GM23338 (cell line): ENCODE data around the gene TXNL4A. TPM values are rescaled to one million over a fixed set of nuclear protein-coding genes. Genes with fewer than 3 reads are reported as not detected.

ENCODE experiments used
- ATAC-seq: fragments of 200-7000 bp; cut with Tn5 transposase; 3 replicates; pipeline ENCODE4 v1.9.1; 2020
- DNase-seq: peaks from one replicate; pipeline ENCODE4 v3.0.0-alpha.2; 2015; ENCODE audit warnings: low spot score
- H2AFZ ChIP-seq: fragments of 200-600 bp; sonication (generic); 2 replicates; pipeline ENCODE4 v1.8.0; 2016; ENCODE audit warnings: antibody characterized with exemption, mild to moderate bottlenecking, moderate library complexity
- H3F3A ChIP-seq: fragments of 200-600 bp; sonication (generic); replicated peaks from 2 replicates; pipeline ENCODE4 v1.8.0; 2017; ENCODE audit warnings: antibody characterized with exemption, mixed run types, low read depth
- H3K27ac ChIP-seq: fragments of 200-600 bp; sonication (generic); 2 replicates; pipeline ENCODE4 v1.6.1; 2016; ENCODE audit warnings: low read depth
- H3K27me3 ChIP-seq: fragments of 200-600 bp; sonication (generic); 2 replicates; pipeline ENCODE4 v1.8.0; 2016; ENCODE audit warnings: mild to moderate bottlenecking, mixed run types, moderate library complexity; ENCODE audit not compliant: insufficient read depth
- H3K36me3 ChIP-seq: fragments of 200-600 bp; sonication (generic); 2 replicates; pipeline ENCODE4 v1.8.0; 2016; ENCODE audit warnings: mild to moderate bottlenecking; ENCODE audit not compliant: insufficient read depth
- H3K4me1 ChIP-seq: fragments of 200-600 bp; sonication (generic); 2 replicates; pipeline ENCODE4 v1.8.0; 2016; ENCODE audit warnings: mild to moderate bottlenecking, moderate library complexity; ENCODE audit not compliant: insufficient read depth
- H3K4me2 ChIP-seq: fragments of 200-600 bp; sonication (generic); 2 replicates; pipeline ENCODE4 v1.7.1; 2017; ENCODE audit warnings: mixed run types
- H3K4me3 ChIP-seq: fragments of 200-600 bp; sonication (generic); 2 replicates; pipeline ENCODE4 v1.6.1; 2016; ENCODE audit warnings: mixed run types
- H3K79me2 ChIP-seq: fragments of 200-600 bp; sonication (generic); replicated peaks from 2 replicates; pipeline ENCODE4 v1.8.0; 2017; ENCODE audit warnings: mild to moderate bottlenecking; ENCODE audit not compliant: insufficient read depth
- H3K9me2 ChIP-seq: fragments of 200-600 bp; sonication (generic); 2 replicates; pipeline ENCODE4 v1.8.0; 2017; ENCODE audit not compliant: insufficient read depth
- H4K20me1 ChIP-seq: fragments of 200-600 bp; sonication (generic); replicated peaks from 2 replicates; pipeline ENCODE4 v1.8.0; 2017; ENCODE audit warnings: mild to moderate bottlenecking; ENCODE audit not compliant: insufficient read depth
- H3K27ac Mint-ChIP-seq: 2 replicates; pipeline ENCODE4 v1.8.0; 2020; ENCODE audit warnings: inconsistent platforms, mild to moderate bottlenecking, moderate library complexity, mixed read lengths
- H3K27me3 Mint-ChIP-seq: 3 replicates; pipeline ENCODE4 v1.8.0; 2022; ENCODE audit warnings: low read depth, mild to moderate bottlenecking, moderate library complexity, mixed read lengths, inconsistent platforms; ENCODE audit not compliant: insufficient read depth, poor library complexity
- H3K36me3 Mint-ChIP-seq: 3 replicates; pipeline ENCODE4 v1.8.0; 2021; ENCODE audit warnings: low read depth, mild to moderate bottlenecking, inconsistent platforms, moderate library complexity, mixed read lengths
- H3K4me1 Mint-ChIP-seq: 3 replicates; pipeline ENCODE4 v1.8.0; 2020; ENCODE audit warnings: mild to moderate bottlenecking, inconsistent platforms, mixed read lengths
- H3K4me3 Mint-ChIP-seq: 3 replicates; pipeline ENCODE4 v1.8.0; 2021; ENCODE audit warnings: moderate library complexity, mild to moderate bottlenecking, inconsistent platforms, mixed read lengths
- H3K9me3 Mint-ChIP-seq: 3 replicates; pipeline ENCODE4 v1.8.0; 2020; ENCODE audit warnings: moderate library complexity, mild to moderate bottlenecking, inconsistent platforms, mixed read lengths
- CREB1 ChIP-seq: fragments of 250-450 bp; sonication (Bioruptor Pico); IDR thresholded peaks from 2 replicates; pipeline ENCODE4 v1.5.0; 2020; ENCODE audit warnings: low read depth, mild to moderate bottlenecking, moderate library complexity
- EZH2 ChIP-seq: fragments of 200-600 bp; sonication (generic); IDR thresholded peaks from one replicate; pipeline ENCODE4 v1.8.0; 2017; ENCODE audit warnings: antibody characterized with exemption, mild to moderate bottlenecking, low read depth; ENCODE audit not compliant: unreplicated experiment
- EZH2phosphoT487 ChIP-seq: fragments of 200-600 bp; sonication (generic); IDR thresholded peaks from one replicate; pipeline ENCODE4 v1.8.1; 2018; ENCODE audit warnings: antibody characterized with exemption; ENCODE audit not compliant: unreplicated experiment
- JUNB ChIP-seq: IDR thresholded peaks from one replicate; pipeline ENCODE4 v1.6.1; 2016; ENCODE audit warnings: antibody characterized with exemption; ENCODE audit not compliant: unreplicated experiment
- NANOG ChIP-seq: IDR thresholded peaks from 2 replicates; pipeline ENCODE4 v1.6.1; 2016; ENCODE audit warnings: antibody characterized with exemption, borderline replicate concordance
- POLR2AphosphoS5 ChIP-seq: IDR thresholded peaks from 2 replicates; pipeline ENCODE4 v1.6.1; 2016; ENCODE audit warnings: antibody characterized with exemption, low read depth
- STAT1 ChIP-seq: IDR thresholded peaks from one replicate; pipeline ENCODE4 v1.6.1; 2016; ENCODE audit warnings: antibody characterized with exemption; ENCODE audit not compliant: unreplicated experiment
- ZNF114 ChIP-seq: fragments of 250-450 bp; sonication (Bioruptor Pico); IDR thresholded peaks from 2 replicates; pipeline ENCODE4 v1.5.0; 2020; ENCODE audit warnings: mild to moderate bottlenecking, moderate library complexity
- ZNF331 ChIP-seq: fragments of 250-450 bp; sonication (Bioruptor Pico); IDR thresholded peaks from 2 replicates; pipeline ENCODE4 v1.5.0; 2020; ENCODE audit warnings: low read depth, mild to moderate bottlenecking, moderate library complexity
- polyA plus RNA-seq: library from polyadenylated mRNA; unstranded; fragments of >200 nt; fragmentation: Nextera tagmentation; extraction: Ambion mirVana; gene quantifications from 2 replicates; pipeline ENCODE4 v1.2.1, GENCODE V29; 2016
- total RNA-seq: library from RNA; depleted of rRNA; stranded (reverse); fragments of >200 nt; shearing (Covaris generic); gene quantifications from 2 replicates; pipeline ENCODE4 v1.2.3, GENCODE V29; 2014
- TF ChIP-seq, protein P1 (sequence below), 2 experiments: fragments of 200-600 bp in 1 of 2; sonication (generic) in 1 of 2; conservative IDR thresholded peaks; 2 replicates each; pipeline versions ENCODE4 v1.5.1 to v1.6.1; 2016 to 2017; ENCODE audit warnings: antibody characterized with exemption in 2 of 2, low read depth in 2 of 2, mild to moderate bottlenecking in 2 of 2, moderate library complexity in 1 of 2
- TF ChIP-seq, protein P2 (sequence below): fragments of 250-450 bp; sonication (Bioruptor Pico); IDR thresholded peaks from 2 replicates; pipeline ENCODE4 v1.5.0; 2020; ENCODE audit warnings: mild to moderate bottlenecking, moderate library complexity
- TF ChIP-seq, protein P3 (sequence below): IDR thresholded peaks from 2 replicates; pipeline ENCODE4 v1.6.1; 2016; ENCODE audit warnings: antibody characterized with exemption
- TF ChIP-seq, protein P4 (sequence below): IDR thresholded peaks from one replicate; pipeline ENCODE4 v1.6.1; 2018; ENCODE audit warnings: antibody characterized with exemption; ENCODE audit not compliant: unreplicated experiment

Gene TXNL4A
- total and polyA plus RNA-seq, 2 experiments from 2014 or later: 51.0 to 271 TPM

DNA sequence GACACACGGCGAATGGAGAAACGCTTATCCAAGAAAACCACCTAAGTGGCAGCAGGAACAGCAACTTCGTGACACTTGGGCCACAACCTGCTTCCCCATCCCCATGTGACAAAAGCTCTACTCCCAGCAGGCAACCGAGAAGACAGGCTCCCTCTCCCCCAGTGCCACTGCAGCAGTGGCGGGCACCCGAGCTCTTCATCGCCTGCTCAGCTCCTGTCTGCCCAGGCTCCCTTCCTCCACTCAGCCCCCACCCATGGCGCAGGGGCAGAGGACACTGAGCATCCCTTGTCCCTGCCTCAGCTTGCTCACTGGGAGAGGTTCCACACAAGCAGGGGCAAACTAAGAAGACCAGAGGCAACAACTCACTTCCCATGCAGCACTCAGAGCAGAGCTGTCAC is 59.8 kb downstream of the TXNL4A start:
- ATAC-seq: no peak
- Histone ChIP-seq H3F3A (no peaks in the 10 kb centered on the region), H3K4me1 (no peaks in the 10 kb centered on the region), H3K27me3 (no peaks in the 10 kb centered on the region), H3K4me3 (no peak overlapping the region), H3K36me3 (peaks cover 4% of the 10 kb centered on the region; the same call in 1 of the 2 replicates), H4K20me1 (no peaks in the 10 kb centered on the region), H2AFZ (no peak overlapping the region), H3K79me2 (peaks cover 12% of the 10 kb centered on the region), H3K9me2 (no peaks in the 10 kb centered on the region), H3K27ac (no peak overlapping the region), H3K4me2 (no peak overlapping the region)
- DNase-seq: no peak
- Mint-ChIP-seq H3K4me3 (no peak overlapping the region), H3K27me3 (peaks cover 7% of the 10 kb centered on the region), H3K4me1 (peaks cover 13% of the 10 kb centered on the region), H3K27ac (no peak overlapping the region), H3K36me3 (peaks cover 25% of the 10 kb centered on the region), H3K9me3 (peaks cover 27% of the 10 kb centered on the region)
- TF ChIP-seq, protein P1, sequence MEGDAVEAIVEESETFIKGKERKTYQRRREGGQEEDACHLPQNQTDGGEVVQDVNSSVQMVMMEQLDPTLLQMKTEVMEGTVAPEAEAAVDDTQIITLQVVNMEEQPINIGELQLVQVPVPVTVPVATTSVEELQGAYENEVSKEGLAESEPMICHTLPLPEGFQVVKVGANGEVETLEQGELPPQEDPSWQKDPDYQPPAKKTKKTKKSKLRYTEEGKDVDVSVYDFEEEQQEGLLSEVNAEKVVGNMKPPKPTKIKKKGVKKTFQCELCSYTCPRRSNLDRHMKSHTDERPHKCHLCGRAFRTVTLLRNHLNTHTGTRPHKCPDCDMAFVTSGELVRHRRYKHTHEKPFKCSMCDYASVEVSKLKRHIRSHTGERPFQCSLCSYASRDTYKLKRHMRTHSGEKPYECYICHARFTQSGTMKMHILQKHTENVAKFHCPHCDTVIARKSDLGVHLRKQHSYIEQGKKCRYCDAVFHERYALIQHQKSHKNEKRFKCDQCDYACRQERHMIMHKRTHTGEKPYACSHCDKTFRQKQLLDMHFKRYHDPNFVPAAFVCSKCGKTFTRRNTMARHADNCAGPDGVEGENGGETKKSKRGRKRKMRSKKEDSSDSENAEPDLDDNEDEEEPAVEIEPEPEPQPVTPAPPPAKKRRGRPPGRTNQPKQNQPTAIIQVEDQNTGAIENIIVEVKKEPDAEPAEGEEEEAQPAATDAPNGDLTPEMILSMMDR (conservative IDR thresholded peaks at IDR 0.05; ENCODE audit: low read depth in 2 of 2): no peak
- TF ChIP-seq ZNF331 (CRISPR knock-in tag): no peak
- TF ChIP-seq EZH2phosphoT487: no peak
- TF ChIP-seq EZH2: no peak
- TF ChIP-seq, protein P2, sequence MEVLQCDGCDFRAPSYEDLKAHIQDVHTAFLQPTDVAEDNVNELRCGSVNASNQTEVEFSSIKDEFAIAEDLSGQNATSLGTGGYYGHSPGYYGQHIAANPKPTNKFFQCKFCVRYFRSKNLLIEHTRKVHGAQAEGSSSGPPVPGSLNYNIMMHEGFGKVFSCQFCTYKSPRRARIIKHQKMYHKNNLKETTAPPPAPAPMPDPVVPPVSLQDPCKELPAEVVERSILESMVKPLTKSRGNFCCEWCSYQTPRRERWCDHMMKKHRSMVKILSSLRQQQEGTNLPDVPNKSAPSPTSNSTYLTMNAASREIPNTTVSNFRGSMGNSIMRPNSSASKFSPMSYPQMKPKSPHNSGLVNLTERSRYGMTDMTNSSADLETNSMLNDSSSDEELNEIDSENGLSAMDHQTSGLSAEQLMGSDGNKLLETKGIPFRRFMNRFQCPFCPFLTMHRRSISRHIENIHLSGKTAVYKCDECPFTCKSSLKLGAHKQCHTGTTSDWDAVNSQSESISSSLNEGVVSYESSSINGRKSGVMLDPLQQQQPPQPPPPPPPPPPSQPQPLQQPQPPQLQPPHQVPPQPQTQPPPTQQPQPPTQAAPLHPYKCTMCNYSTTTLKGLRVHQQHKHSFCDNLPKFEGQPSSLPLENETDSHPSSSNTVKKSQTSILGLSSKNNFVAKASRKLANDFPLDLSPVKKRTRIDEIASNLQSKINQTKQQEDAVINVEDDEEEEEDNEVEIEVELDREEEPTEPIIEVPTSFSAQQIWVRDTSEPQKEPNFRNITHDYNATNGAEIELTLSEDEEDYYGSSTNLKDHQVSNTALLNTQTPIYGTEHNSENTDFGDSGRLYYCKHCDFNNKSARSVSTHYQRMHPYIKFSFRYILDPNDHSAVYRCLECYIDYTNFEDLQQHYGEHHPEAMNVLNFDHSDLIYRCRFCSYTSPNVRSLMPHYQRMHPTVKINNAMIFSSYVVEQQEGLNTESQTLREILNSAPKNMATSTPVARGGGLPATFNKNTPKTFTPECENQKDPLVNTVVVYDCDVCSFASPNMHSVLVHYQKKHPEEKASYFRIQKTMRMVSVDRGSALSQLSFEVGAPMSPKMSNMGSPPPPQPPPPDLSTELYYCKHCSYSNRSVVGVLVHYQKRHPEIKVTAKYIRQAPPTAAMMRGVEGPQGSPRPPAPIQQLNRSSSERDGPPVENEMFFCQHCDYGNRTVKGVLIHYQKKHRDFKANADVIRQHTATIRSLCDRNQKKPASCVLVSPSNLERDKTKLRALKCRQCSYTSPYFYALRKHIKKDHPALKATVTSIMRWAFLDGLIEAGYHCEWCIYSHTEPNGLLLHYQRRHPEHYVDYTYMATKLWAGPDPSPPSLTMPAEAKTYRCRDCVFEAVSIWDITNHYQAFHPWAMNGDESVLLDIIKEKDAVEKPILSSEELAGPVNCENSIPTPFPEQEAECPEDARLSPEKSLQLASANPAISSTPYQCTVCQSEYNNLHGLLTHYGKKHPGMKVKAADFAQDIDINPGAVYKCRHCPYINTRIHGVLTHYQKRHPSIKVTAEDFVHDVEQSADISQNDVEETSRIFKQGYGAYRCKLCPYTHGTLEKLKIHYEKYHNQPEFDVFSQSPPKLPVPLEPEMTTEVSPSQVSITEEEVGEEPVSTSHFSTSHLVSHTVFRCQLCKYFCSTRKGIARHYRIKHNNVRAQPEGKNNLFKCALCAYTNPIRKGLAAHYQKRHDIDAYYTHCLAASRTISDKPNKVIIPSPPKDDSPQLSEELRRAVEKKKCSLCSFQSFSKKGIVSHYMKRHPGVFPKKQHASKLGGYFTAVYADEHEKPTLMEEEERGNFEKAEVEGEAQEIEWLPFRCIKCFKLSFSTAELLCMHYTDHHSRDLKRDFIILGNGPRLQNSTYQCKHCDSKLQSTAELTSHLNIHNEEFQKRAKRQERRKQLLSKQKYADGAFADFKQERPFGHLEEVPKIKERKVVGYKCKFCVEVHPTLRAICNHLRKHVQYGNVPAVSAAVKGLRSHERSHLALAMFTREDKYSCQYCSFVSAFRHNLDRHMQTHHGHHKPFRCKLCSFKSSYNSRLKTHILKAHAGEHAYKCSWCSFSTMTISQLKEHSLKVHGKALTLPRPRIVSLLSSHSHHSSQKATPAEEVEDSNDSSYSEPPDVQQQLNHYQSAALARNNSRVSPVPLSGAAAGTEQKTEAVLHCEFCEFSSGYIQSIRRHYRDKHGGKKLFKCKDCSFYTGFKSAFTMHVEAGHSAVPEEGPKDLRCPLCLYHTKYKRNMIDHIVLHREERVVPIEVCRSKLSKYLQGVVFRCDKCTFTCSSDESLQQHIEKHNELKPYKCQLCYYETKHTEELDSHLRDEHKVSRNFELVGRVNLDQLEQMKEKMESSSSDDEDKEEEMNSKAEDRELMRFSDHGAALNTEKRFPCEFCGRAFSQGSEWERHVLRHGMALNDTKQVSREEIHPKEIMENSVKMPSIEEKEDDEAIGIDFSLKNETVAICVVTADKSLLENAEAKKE: no peak
- no peak for TF ChIP-seq STAT1
- TF ChIP-seq CREB1 (CRISPR knock-in tag): no peak
- no peak for TF ChIP-seq JUNB
- no peak for TF ChIP-seq POLR2AphosphoS5
- TF ChIP-seq, protein P3, sequence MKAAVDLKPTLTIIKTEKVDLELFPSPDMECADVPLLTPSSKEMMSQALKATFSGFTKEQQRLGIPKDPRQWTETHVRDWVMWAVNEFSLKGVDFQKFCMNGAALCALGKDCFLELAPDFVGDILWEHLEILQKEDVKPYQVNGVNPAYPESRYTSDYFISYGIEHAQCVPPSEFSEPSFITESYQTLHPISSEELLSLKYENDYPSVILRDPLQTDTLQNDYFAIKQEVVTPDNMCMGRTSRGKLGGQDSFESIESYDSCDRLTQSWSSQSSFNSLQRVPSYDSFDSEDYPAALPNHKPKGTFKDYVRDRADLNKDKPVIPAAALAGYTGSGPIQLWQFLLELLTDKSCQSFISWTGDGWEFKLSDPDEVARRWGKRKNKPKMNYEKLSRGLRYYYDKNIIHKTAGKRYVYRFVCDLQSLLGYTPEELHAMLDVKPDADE: no peak
- TF ChIP-seq, protein P4, sequence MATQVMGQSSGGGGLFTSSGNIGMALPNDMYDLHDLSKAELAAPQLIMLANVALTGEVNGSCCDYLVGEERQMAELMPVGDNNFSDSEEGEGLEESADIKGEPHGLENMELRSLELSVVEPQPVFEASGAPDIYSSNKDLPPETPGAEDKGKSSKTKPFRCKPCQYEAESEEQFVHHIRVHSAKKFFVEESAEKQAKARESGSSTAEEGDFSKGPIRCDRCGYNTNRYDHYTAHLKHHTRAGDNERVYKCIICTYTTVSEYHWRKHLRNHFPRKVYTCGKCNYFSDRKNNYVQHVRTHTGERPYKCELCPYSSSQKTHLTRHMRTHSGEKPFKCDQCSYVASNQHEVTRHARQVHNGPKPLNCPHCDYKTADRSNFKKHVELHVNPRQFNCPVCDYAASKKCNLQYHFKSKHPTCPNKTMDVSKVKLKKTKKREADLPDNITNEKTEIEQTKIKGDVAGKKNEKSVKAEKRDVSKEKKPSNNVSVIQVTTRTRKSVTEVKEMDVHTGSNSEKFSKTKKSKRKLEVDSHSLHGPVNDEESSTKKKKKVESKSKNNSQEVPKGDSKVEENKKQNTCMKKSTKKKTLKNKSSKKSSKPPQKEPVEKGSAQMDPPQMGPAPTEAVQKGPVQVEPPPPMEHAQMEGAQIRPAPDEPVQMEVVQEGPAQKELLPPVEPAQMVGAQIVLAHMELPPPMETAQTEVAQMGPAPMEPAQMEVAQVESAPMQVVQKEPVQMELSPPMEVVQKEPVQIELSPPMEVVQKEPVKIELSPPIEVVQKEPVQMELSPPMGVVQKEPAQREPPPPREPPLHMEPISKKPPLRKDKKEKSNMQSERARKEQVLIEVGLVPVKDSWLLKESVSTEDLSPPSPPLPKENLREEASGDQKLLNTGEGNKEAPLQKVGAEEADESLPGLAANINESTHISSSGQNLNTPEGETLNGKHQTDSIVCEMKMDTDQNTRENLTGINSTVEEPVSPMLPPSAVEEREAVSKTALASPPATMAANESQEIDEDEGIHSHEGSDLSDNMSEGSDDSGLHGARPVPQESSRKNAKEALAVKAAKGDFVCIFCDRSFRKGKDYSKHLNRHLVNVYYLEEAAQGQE: no peak
- TF ChIP-seq ZNF114 (CRISPR knock-in tag): no peak
- TF ChIP-seq NANOG: no peak
